Measurements from ENCODE around the gene LRRC2. TPM values are rescaled to one million over a fixed set of nuclear protein-coding genes. Genes with fewer than 3 reads are reported as not detected.
A peak's percentile ranks its signal among the peaks of the same experiment; 100 is the strongest.
"Not testable (repeated sequence)": the region's sequence is repeated elsewhere in the genome, so short reads cannot be mapped to it uniquely, and the experiment has no call there.

LRRC2 gene
- total and polyA plus RNA-seq, 4 experiments from 2014 or later, result 0.09 to 1.0 (median 0.50) TPM; not detected in 1

- intact Hi-C loops (cut with micrococcal nuclease), result no loop called here
- Histone ChIP-seq H3K27me3 (ENCODE audit: insufficient read depth, low read length) (no peaks in the 10 kb centered on the region), H3K36me3 (ENCODE audit: insufficient read depth, low read length) (no peaks in the 10 kb centered on the region), H3K4me3 (ENCODE audit: low read length in 2 of 2) (no peak overlapping the region), H3K4me1 (ENCODE audit: insufficient read depth, low read length) (peaks cover 10% of the 10 kb centered on the region), H3K27ac (ENCODE audit: low read depth, low read length) (no peak overlapping the region), H3K9me3 (ENCODE audit: control insufficient read depth in 1 of 2, low read length in 2 of 2) (no peaks in the 10 kb centered on the region)
- no peak overlapping the region for H3K4me3 Mint-ChIP-seq
- ChIA-PET POLR2A (ENCODE audit: partially characterized antibody) (no interaction called here), CTCF (ENCODE audit: partially characterized antibody) (interaction anchor here (3.1 to 5.7 kb wide), 2 partner anchors 12 to 59 kb away, joined by 20 to 110 read pairs; no protein-coding TSS in a partner anchor)
- H3K4me1 Mint-ChIP-seq, result peaks cover 9 to 19% (median 10%) of the 10 kb centered on the region in 4 donors
- H3K9me3 Mint-ChIP-seq, result peaks cover 0 to 1% (median 0%) of the 10 kb centered on the region in 8 donors
- no peak for DNase-seq
- H3K36me3 Mint-ChIP-seq, result no peaks in the 10 kb centered on the region
- no peaks in the 10 kb centered on the region for H3K27me3 Mint-ChIP-seq
- peak overlapping the region in 2 of 7 donors; percentile 7 to 9 for H3K27ac Mint-ChIP-seq
Measured at GRCh38 chr3:46500656-46501635, 65.2 kb downstream of the LRRC2 start.

GRCh38 chr3:46498916-46499519 lies 67.1 kb downstream of the LRRC2 start:
- intact Hi-C loops (cut with micrococcal nuclease), result no loop called here
- no peak overlapping the region for H3K4me3 Mint-ChIP-seq
- POLR2A ChIA-PET (ENCODE audit: partially characterized antibody), result no interaction called here

GRCh38 chr3:46497556-46498265 lies 68.4 kb downstream of the LRRC2 start, which contains the start of gene RTP3:
TSS of gene RTP3 (plus strand) at chr3:46497976. CDS start at chr3:46498063, 87 bp downstream.
- DNase-seq, result no peak
- ChIA-PET CTCF (ENCODE audit: partially characterized antibody) (interaction anchor here (1.5 to 5.7 kb wide), 7 partner anchors 8 to 132 kb away, joined by 3 to 110 read pairs (median 30); no protein-coding TSS in a partner anchor), POLR2A (ENCODE audit: partially characterized antibody) (interaction anchor here (0.9 to 1.1 kb wide), 2 partner anchors 61 to 132 kb away, joined by 3 to 4 read pairs; no protein-coding TSS in a partner anchor)
- Mint-ChIP-seq H3K4me3 (no peak within 1 kb of the TSS), H3K4me1 (peaks cover 2 to 13% (median 5%) of the 10 kb centered on the region in 4 donors), H3K36me3 (no peaks in the 10 kb centered on the region), H3K27ac (peak within 1 kb of the TSS in 2 of 7 donors; percentile 13 to 84), H3K9me3 (no peaks in the 10 kb centered on the region), H3K27me3 (no peaks in the 10 kb centered on the region)
- Histone ChIP-seq H3K27ac (ENCODE audit: low read depth, low read length) (no peak within 1 kb of the TSS), H3K36me3 (ENCODE audit: insufficient read depth, low read length) (no peaks in the 10 kb centered on the region), H3K4me1 (ENCODE audit: insufficient read depth, low read length) (peaks cover 10% of the 10 kb centered on the region), H3K4me3 (ENCODE audit: low read length in 2 of 2) (no peak within 1 kb of the TSS), H3K27me3 (ENCODE audit: insufficient read depth, low read length) (no peaks in the 10 kb centered on the region), H3K9me3 (ENCODE audit: control insufficient read depth in 1 of 2, low read length in 2 of 2) (no peaks in the 10 kb centered on the region)
- intact Hi-C loops (cut with micrococcal nuclease), result no loop called here

More at GRCh38 chr3:46498916-46499519, 67.1 kb downstream of the LRRC2 start:
- H3K9me3 ChIP-seq (ENCODE audit: control insufficient read depth in 1 of 2, low read length in 2 of 2), result no peaks in the 10 kb centered on the region
- Mint-ChIP-seq H3K4me1 (peaks cover 2 to 13% (median 5%) of the 10 kb centered on the region in 4 donors), H3K36me3 (no peaks in the 10 kb centered on the region), H3K27me3 (no peaks in the 10 kb centered on the region), H3K27ac (peak overlapping the region in 1 of 7 donors; percentile 52), H3K9me3 (peaks cover 0 to 1% (median 0%) of the 10 kb centered on the region in 8 donors)
- H3K36me3 ChIP-seq (ENCODE audit: insufficient read depth, low read length), result no peaks in the 10 kb centered on the region
- CTCF ChIA-PET (ENCODE audit: partially characterized antibody), result interaction anchor here (0.8 to 5.7 kb wide), 6 partner anchors 10 to 131 kb away, joined by 3 to 110 read pairs (median 22); no protein-coding TSS in a partner anchor
- peaks cover 10% of the 10 kb centered on the region for H3K4me1 ChIP-seq (ENCODE audit: insufficient read depth, low read length)
- H3K4me3 ChIP-seq (ENCODE audit: low read length in 2 of 2), result no peak overlapping the region
- DNase-seq, result no peak
- H3K27ac ChIP-seq (ENCODE audit: low read depth, low read length), result no peak overlapping the region
- H3K27me3 ChIP-seq (ENCODE audit: insufficient read depth, low read length), result no peaks in the 10 kb centered on the region

GRCh38 chr3:46496746-46497555 lies 69.2 kb downstream of the LRRC2 start:
- intact Hi-C loops (cut with micrococcal nuclease), result loop anchor here (1.0 kb wide), 1 partner anchor 61 kb away; no protein-coding TSS in a partner anchor
- Mint-ChIP-seq H3K9me3 (no peaks in the 10 kb centered on the region), H3K27ac (peak overlapping the region in 1 of 7 donors; percentile 84), H3K27me3 (no peaks in the 10 kb centered on the region), H3K36me3 (no peaks in the 10 kb centered on the region), H3K4me3 (no peak overlapping the region), H3K4me1 (peaks cover 2 to 13% (median 5%) of the 10 kb centered on the region in 4 donors)
- Histone ChIP-seq H3K27ac (ENCODE audit: low read depth, low read length) (no peak overlapping the region), H3K4me1 (ENCODE audit: insufficient read depth, low read length) (peaks cover 10% of the 10 kb centered on the region), H3K36me3 (ENCODE audit: insufficient read depth, low read length) (no peaks in the 10 kb centered on the region), H3K27me3 (ENCODE audit: insufficient read depth, low read length) (no peaks in the 10 kb centered on the region), H3K9me3 (ENCODE audit: control insufficient read depth in 1 of 2, low read length in 2 of 2) (no peaks in the 10 kb centered on the region), H3K4me3 (ENCODE audit: low read length in 2 of 2) (no peak overlapping the region)
- DNase-seq, result peak in 4 of 5 donors; percentile 26 to 40 (median 30)
- ChIA-PET POLR2A (ENCODE audit: partially characterized antibody) (interaction anchor here (1.1 to 1.4 kb wide), 2 partner anchors 41 to 61 kb away, joined by 4 to 11 read pairs; no protein-coding TSS in a partner anchor), CTCF (ENCODE audit: partially characterized antibody) (interaction anchor here (0.9 to 5.7 kb wide), 9 partner anchors 8 to 133 kb away, joined by 3 to 110 read pairs (median 11); no protein-coding TSS in a partner anchor)

- H3K27me3 Mint-ChIP-seq, result no peaks in the 10 kb centered on the region
- Histone ChIP-seq H3K4me3 (ENCODE audit: low read length in 2 of 2) (no peak overlapping the region), H3K9me3 (ENCODE audit: control insufficient read depth in 1 of 2, low read length in 2 of 2) (no peaks in the 10 kb centered on the region), H3K4me1 (ENCODE audit: insufficient read depth, low read length) (peaks cover 11% of the 10 kb centered on the region), H3K27ac (ENCODE audit: low read depth, low read length) (no peak overlapping the region), H3K27me3 (ENCODE audit: insufficient read depth, low read length) (no peaks in the 10 kb centered on the region), H3K36me3 (ENCODE audit: insufficient read depth, low read length) (no peaks in the 10 kb centered on the region)
- peaks cover 2 to 13% (median 6%) of the 10 kb centered on the region in 4 donors for H3K4me1 Mint-ChIP-seq
- CTCF ChIA-PET (ENCODE audit: partially characterized antibody), result interaction anchor here (0.9 to 5.7 kb wide), 8 partner anchors 7 to 134 kb away, joined by 3 to 110 read pairs (median 20); no protein-coding TSS in a partner anchor
- no peak for DNase-seq
- H3K4me3 Mint-ChIP-seq, result no peak overlapping the region
- no peaks in the 10 kb centered on the region for H3K9me3 Mint-ChIP-seq
- no peaks in the 10 kb centered on the region for H3K36me3 Mint-ChIP-seq
- POLR2A ChIA-PET (ENCODE audit: partially characterized antibody), result interaction anchor here (1.4 kb wide), 1 partner anchor 42 kb away, joined by 11 read pairs; no protein-coding TSS in a partner anchor
- intact Hi-C loops (cut with micrococcal nuclease), result loop anchor here (1.0 kb wide), 1 partner anchor 62 kb away; no protein-coding TSS in a partner anchor
- H3K27ac Mint-ChIP-seq, result no peak overlapping the region
Measured at GRCh38 chr3:46495901-46496456, 70.1 kb downstream of the LRRC2 start.

GRCh38 chr3:46494491-46494890 lies 71.6 kb downstream of the LRRC2 start:
- peaks cover 2 to 19% (median 9%) of the 10 kb centered on the region in 4 donors for H3K4me1 Mint-ChIP-seq
- H3K27me3 ChIP-seq (ENCODE audit: insufficient read depth, low read length); H3K27me3 Mint-ChIP-seq; H3K4me3 ChIP-seq (ENCODE audit: low read length in 2 of 2); H3K36me3 Mint-ChIP-seq; DNase-seq; H3K9me3 ChIP-seq (ENCODE audit: control insufficient read depth in 1 of 2, low read length in 2 of 2); H3K4me3 Mint-ChIP-seq; H3K27ac Mint-ChIP-seq; H3K9me3 Mint-ChIP-seq; POLR2A ChIA-PET (ENCODE audit: partially characterized antibody); intact Hi-C loops (cut with micrococcal nuclease); H3K36me3 ChIP-seq (ENCODE audit: insufficient read depth, low read length); H3K27ac ChIP-seq (ENCODE audit: low read depth, low read length): not testable (repeated sequence)
- CTCF ChIA-PET (ENCODE audit: partially characterized antibody), result interaction anchor here (12.2 kb wide), 1 partner anchor 65 kb away, joined by 331 read pairs; no protein-coding TSS in a partner anchor
- H3K4me1 ChIP-seq (ENCODE audit: insufficient read depth, low read length), result peaks cover 23% of the 10 kb centered on the region

Data from CD4-positive, alpha-beta memory T cell (primary cell).